ENCODE results near the gene XXYLT1. TPM values are rescaled to one million over a fixed set of nuclear protein-coding genes. Genes with fewer than 3 reads are reported as not detected.

XXYLT1 gene
- total RNA-seq, 1 donor from 2014 or later = 22.3 TPM

GRCh38 chr3:195096484-195097330 lies 174.3 kb downstream of the XXYLT1 start:
- Mint-ChIP-seq H3K9me3 (ENCODE audit: unreplicated experiment) (peaks cover 10% of the 10 kb centered on the region), H3K36me3 (ENCODE audit: unreplicated experiment) (no peaks in the 10 kb centered on the region), H3K4me3 (ENCODE audit: unreplicated experiment) (no peak overlapping the region), H3K27me3 (ENCODE audit: unreplicated experiment) (peaks cover 3% of the 10 kb centered on the region), H3K27ac (ENCODE audit: unreplicated experiment) (no peak overlapping the region), H3K4me1 (ENCODE audit: low read depth, unreplicated experiment) (peaks cover 52% of the 10 kb centered on the region)
- TF ChIP-seq, protein P1, sequence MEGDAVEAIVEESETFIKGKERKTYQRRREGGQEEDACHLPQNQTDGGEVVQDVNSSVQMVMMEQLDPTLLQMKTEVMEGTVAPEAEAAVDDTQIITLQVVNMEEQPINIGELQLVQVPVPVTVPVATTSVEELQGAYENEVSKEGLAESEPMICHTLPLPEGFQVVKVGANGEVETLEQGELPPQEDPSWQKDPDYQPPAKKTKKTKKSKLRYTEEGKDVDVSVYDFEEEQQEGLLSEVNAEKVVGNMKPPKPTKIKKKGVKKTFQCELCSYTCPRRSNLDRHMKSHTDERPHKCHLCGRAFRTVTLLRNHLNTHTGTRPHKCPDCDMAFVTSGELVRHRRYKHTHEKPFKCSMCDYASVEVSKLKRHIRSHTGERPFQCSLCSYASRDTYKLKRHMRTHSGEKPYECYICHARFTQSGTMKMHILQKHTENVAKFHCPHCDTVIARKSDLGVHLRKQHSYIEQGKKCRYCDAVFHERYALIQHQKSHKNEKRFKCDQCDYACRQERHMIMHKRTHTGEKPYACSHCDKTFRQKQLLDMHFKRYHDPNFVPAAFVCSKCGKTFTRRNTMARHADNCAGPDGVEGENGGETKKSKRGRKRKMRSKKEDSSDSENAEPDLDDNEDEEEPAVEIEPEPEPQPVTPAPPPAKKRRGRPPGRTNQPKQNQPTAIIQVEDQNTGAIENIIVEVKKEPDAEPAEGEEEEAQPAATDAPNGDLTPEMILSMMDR (IDR thresholded peaks at IDR 0.05; ENCODE audit: partially characterized antibody, unreplicated experiment) = no peak
- no peak for DNase-seq

DNA sequence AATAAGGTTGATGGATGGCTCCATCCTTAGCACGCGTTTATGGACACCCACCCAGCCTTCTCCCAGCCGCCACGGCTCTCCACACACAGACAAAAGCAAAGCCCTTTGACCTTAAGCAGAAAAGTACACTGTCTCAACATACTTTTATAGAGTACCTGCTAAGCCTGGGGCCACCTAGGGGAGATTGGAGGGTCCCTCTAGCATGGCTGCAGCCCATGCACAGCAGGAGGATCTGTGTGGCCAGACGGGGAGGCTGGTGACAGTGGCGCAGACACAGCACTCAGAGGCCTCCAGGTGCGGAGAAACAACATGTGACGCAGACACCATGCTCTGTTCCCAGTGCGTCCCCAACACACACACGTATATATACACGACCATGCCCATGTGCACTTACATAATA lies 174.9 kb downstream of the XXYLT1 start:
- Mint-ChIP-seq H3K27ac (ENCODE audit: unreplicated experiment) (no peak overlapping the region), H3K36me3 (ENCODE audit: unreplicated experiment) (no peaks in the 10 kb centered on the region), H3K4me1 (ENCODE audit: low read depth, unreplicated experiment) (peaks cover 50% of the 10 kb centered on the region), H3K4me3 (ENCODE audit: unreplicated experiment) (no peak overlapping the region), H3K9me3 (ENCODE audit: unreplicated experiment) (peaks cover 10% of the 10 kb centered on the region), H3K27me3 (ENCODE audit: unreplicated experiment) (peaks cover 3% of the 10 kb centered on the region)
- TF ChIP-seq, protein P1 (IDR thresholded peaks at IDR 0.05; ENCODE audit: partially characterized antibody, unreplicated experiment) = no peak
- peak; percentile 4 for DNase-seq

- no peaks in the 10 kb centered on the region for H3K36me3 Mint-ChIP-seq (ENCODE audit: unreplicated experiment)
- peaks cover 46% of the 10 kb centered on the region for H3K4me1 Mint-ChIP-seq (ENCODE audit: low read depth, unreplicated experiment)
- H3K9me3 Mint-ChIP-seq (ENCODE audit: unreplicated experiment) = peaks cover 10% of the 10 kb centered on the region
- TF ChIP-seq, protein P1 (IDR thresholded peaks at IDR 0.05; ENCODE audit: partially characterized antibody, unreplicated experiment) = no peak
- H3K4me3 Mint-ChIP-seq (ENCODE audit: unreplicated experiment) = no peak overlapping the region
- DNase-seq = peak; percentile 1
- no peak overlapping the region for H3K27ac Mint-ChIP-seq (ENCODE audit: unreplicated experiment)
- peaks cover 3% of the 10 kb centered on the region for H3K27me3 Mint-ChIP-seq (ENCODE audit: unreplicated experiment)
Observed at GRCh38 chr3:195095704-195096036, 175.3 kb downstream of the XXYLT1 start.

DNA sequence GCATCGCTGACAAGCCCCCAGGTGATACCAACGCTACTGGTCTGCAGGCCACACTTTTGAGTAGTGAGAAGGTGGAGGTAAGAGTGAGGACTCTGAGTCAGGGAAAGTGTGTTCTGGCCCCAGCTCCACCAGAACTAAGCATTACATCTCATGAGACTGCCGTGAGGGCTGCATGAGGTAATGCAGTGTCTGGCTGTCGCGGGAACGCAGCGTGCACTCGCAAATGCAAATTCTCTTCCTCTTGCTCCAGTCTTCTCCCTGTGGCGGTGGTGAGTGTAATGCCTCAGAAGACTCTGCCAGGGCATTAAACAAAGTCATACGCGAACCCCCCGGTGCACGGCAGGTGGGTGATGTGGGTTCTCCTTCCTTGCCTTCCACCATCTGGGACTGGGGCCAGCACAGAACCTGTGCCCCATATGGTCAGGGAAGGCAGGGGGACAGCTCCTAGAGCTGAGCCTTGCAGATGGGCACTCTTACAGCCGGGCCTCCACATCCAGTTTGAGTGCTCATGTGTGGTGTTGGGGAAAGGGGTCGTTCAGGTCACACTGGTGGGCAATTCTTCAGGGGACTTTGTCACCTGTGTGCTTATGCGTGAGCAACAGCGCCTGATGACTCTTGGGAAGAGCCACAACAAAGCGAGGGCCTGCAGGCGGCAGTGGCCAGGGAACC lies 175.8 kb downstream of the XXYLT1 start:
- no peaks in the 10 kb centered on the region for H3K36me3 Mint-ChIP-seq (ENCODE audit: unreplicated experiment)
- H3K9me3 Mint-ChIP-seq (ENCODE audit: unreplicated experiment) = peaks cover 10% of the 10 kb centered on the region
- peak overlapping the region; percentile 60 for H3K4me3 Mint-ChIP-seq (ENCODE audit: unreplicated experiment)
- TF ChIP-seq, protein P1 (IDR thresholded peaks at IDR 0.05; ENCODE audit: partially characterized antibody, unreplicated experiment) = no peak
- peaks cover 43% of the 10 kb centered on the region for H3K4me1 Mint-ChIP-seq (ENCODE audit: low read depth, unreplicated experiment)
- peak overlapping the region; percentile 85 for H3K27ac Mint-ChIP-seq (ENCODE audit: unreplicated experiment)
- DNase-seq = peak; percentile 61
- no peaks in the 10 kb centered on the region for H3K27me3 Mint-ChIP-seq (ENCODE audit: unreplicated experiment)

Measured in glutamatergic neuron (in vitro differentiated cells).